ENCODE measurements around the gene VTI1A.

VTI1A gene

GRCh38 chr10:112614586-112614985 is 167.6 kb downstream of the VTI1A start:
- H3K4me3 ChIP-seq (ENCODE audit: low read depth, low read length) = no peak overlapping the region
- ChIA-PET POLR2A (no interaction called here), CTCF (no interaction called here)
- DNase-seq (ENCODE audit: low read depth, low spot score) = no peak
- no peak for TF ChIP-seq CTCF (IDR thresholded peaks at IDR 0.05; ENCODE audit: insufficient read depth, low read length, missing control alignments)

GRCh38 chr10:112615269-112615668 is 168.3 kb downstream of the VTI1A start:
- no peak for TF ChIP-seq CTCF (IDR thresholded peaks at IDR 0.05; ENCODE audit: insufficient read depth, low read length, missing control alignments)
- H3K4me3 ChIP-seq (ENCODE audit: low read depth, low read length) = no peak overlapping the region
- ChIA-PET POLR2A (no interaction called here), CTCF (no interaction called here)
- DNase-seq (ENCODE audit: low read depth, low spot score) = no peak

- TF ChIP-seq CTCF (IDR thresholded peaks at IDR 0.05; ENCODE audit: insufficient read depth, low read length, missing control alignments) = no peak
- no peak for DNase-seq (ENCODE audit: low read depth, low spot score)
- POLR2A ChIA-PET = no interaction called here
- CTCF ChIA-PET = no interaction called here
- no peak overlapping the region for H3K4me3 ChIP-seq (ENCODE audit: low read depth, low read length)
Observed at GRCh38 chr10:112616647-112617046, 169.6 kb downstream of the VTI1A start.

- H3K4me3 ChIP-seq (ENCODE audit: low read depth, low read length) = no peak overlapping the region
- no peak for TF ChIP-seq CTCF (IDR thresholded peaks at IDR 0.05; ENCODE audit: insufficient read depth, low read length, missing control alignments)
- CTCF ChIA-PET = no interaction called here
- DNase-seq (ENCODE audit: low read depth, low spot score) = no peak
- POLR2A ChIA-PET = no interaction called here
Observed at GRCh38 chr10:112618814-112619213, 171.8 kb downstream of the VTI1A start.

GRCh38 chr10:112619556-112619955 is 172.5 kb downstream of the VTI1A start:
- ChIA-PET POLR2A (no interaction called here), CTCF (no interaction called here)
- H3K4me3 ChIP-seq (ENCODE audit: low read depth, low read length) = no peak overlapping the region
- no peak for TF ChIP-seq CTCF (IDR thresholded peaks at IDR 0.05; ENCODE audit: insufficient read depth, low read length, missing control alignments)
- DNase-seq (ENCODE audit: low read depth, low spot score) = no peak

- TF ChIP-seq CTCF (IDR thresholded peaks at IDR 0.05; ENCODE audit: insufficient read depth, low read length, missing control alignments) = no peak
- H3K4me3 ChIP-seq (ENCODE audit: low read depth, low read length) = no peak overlapping the region
- ChIA-PET POLR2A (no interaction called here), CTCF (no interaction called here)
- no peak for DNase-seq (ENCODE audit: low read depth, low spot score)
Observed at GRCh38 chr10:112622786-112623185, 175.8 kb downstream of the VTI1A start.
